ENCODE measurements around the gene ORC4. TPM values are rescaled to one million over a fixed set of nuclear protein-coding genes. Genes with fewer than 3 reads are reported as not detected.

ORC4 gene
- total RNA-seq, result 10 to 100 TPM; 34.8 to 35.4 TPM
- polyA plus RNA-seq, result 39.3 TPM

DNA sequence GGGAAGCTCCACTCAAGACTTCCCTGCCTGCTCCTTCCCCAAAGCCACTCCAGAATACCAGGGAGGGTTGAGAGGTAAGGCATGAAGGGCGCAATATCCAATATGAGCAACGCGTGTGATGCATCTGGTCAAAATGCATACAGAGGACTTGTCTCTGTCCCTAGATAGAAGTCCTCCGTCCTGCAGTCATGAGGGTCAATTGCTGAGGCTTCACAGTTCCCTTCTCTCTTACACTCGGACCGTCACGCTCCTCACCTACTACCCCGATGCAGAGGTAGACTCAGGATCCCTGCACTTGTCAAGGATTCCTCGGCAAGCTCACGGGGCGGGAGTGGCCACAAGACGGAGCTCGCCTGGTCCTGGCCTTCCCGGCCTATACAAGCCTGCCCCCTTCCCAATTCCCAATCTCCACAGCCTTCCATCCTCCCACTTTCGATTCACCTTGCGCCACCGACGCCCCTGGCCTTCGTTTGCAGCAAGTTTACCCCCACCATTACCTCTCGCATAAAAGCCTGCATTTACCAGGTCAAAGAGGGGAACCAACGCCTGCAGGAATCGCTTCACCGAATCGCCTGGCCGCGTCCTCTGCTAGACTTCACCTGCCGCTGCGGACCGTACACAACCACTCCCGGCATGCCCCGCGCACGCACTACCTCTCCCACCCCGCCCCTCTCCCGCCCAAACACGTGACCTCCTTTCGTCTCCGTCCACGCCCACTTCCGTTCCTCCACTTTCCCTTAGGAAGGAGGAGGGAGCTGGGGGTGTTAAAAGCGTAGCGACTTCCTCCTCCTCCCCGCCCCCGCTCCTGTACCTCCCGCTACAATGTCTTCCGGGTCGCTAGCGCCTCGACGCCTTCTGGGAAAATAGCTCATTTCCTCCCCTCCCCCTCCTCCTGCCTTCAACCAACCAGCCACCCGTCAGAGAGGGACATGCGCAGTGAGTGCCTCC is at the start of gene ORC4:
ORC4 (minus strand) TSS at position 627 of the 948 bp plus-strand sequence. CDS start 44,779 bp downstream, outside the sequence.
- peaks cover 64 to 86% (median 72%) of the 10 kb centered on the region in 3 donors for H3K4me1 Mint-ChIP-seq
- H3K4me3 Mint-ChIP-seq, result peak within 1 kb of the TSS; percentile 93 to 100 (median 100)
- Histone ChIP-seq H3K27me3 (ENCODE audit: insufficient read depth, low read length, poor library complexity, severe bottlenecking) (no peaks in the 10 kb centered on the region), H3K4me1 (ENCODE audit: insufficient read depth, low read length) (peaks cover 31% of the 10 kb centered on the region), H3K27ac (ENCODE audit: low read depth, low read length) (peak within 1 kb of the TSS; percentile 84), H3K36me3 (ENCODE audit: insufficient read depth, low read length) (no peaks in the 10 kb centered on the region), H3K4me3 (ENCODE audit: low read length) (peak within 1 kb of the TSS; percentile 79), H3K9me3 (ENCODE audit: low read length) (no peaks in the 10 kb centered on the region)
- peaks cover 0 to 3% of the 10 kb centered on the region in 2 donors for H3K27me3 Mint-ChIP-seq
- peak; percentile 95 to 97 (median 97) for DNase-seq
- POLR2A ChIA-PET, result interaction anchor here (0.7 to 2.0 kb wide), 4 partner anchors 18 to 625 kb away, joined by 5 to 36 read pairs (median 5); partner anchors contain the start of gene EPC2
- H3K27ac Mint-ChIP-seq, result peak within 1 kb of the TSS; percentile 90 to 99 (median 98)
- no peaks in the 10 kb centered on the region for H3K9me3 Mint-ChIP-seq
- CTCF ChIA-PET, result interaction anchor here (0.8 to 1.2 kb wide), 3 partner anchors 31 to 625 kb away, joined by 3 read pairs; no protein-coding TSS in a partner anchor
- peaks cover 0 to 24% (median 0%) of the 10 kb centered on the region in 3 donors for H3K36me3 Mint-ChIP-seq

DNA sequence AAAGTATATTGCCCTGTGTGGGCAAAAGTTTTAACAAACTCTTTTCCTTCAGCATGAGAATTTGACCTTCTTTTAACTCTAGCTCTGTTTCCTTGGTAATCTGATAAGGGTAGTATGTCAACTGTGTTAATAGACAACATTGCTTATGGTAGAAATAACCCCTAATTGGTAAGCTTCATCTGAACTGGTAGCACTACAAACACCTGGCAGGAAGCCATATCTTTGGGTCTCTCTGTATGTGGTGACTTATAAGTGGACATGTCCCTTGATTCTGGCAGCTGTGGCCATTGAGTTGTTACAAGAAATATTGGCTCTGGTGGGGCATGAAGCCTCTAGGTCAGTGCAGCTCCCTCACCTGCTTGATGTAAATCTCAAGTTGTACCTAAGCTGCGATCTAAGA is 47.3 kb upstream of the ORC4 start:
- H3K4me1 ChIP-seq (ENCODE audit: insufficient read depth, low read length), result no peaks in the 10 kb centered on the region
- H3K4me3 ChIP-seq (ENCODE audit: low read length), result no peak overlapping the region
- no peak overlapping the region for H3K27ac ChIP-seq (ENCODE audit: low read depth, low read length)
- Mint-ChIP-seq H3K36me3 (peaks cover 2 to 5% (median 4%) of the 10 kb centered on the region in 3 donors), H3K9me3 (peaks cover 0 to 5% (median 0%) of the 10 kb centered on the region in 5 donors), H3K27me3 (no peaks in the 10 kb centered on the region), H3K4me3 (no peak overlapping the region), H3K27ac (no peak overlapping the region), H3K4me1 (peaks cover 3 to 4% (median 3%) of the 10 kb centered on the region in 3 donors)
- no peaks in the 10 kb centered on the region for H3K36me3 ChIP-seq (ENCODE audit: insufficient read depth, low read length)
- POLR2A ChIA-PET, result no interaction called here
- no peak for DNase-seq
- no peaks in the 10 kb centered on the region for H3K27me3 ChIP-seq (ENCODE audit: insufficient read depth, low read length, poor library complexity, severe bottlenecking)
- H3K9me3 ChIP-seq (ENCODE audit: low read length), result no peaks in the 10 kb centered on the region
- CTCF ChIA-PET, result no interaction called here

DNA sequence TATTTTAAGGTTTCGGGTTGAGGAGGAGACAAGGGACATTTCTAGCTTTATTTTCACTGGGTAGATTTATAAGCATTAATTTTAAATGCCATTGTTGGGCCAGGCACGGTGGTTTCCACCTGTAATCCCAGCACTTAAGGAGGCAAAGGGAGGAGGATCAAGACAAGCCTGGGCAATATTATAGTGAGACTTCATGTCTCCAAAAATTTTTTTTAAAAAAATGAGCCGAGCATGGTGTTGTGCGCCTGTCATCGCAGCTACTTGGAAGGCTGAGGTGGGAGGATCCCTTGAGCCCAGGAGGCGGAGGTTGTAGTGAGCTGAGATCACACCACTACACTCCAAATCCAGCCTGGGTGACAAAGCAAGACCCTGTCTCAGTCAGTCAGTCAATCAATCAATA is 45.4 kb upstream of the ORC4 start:
- Mint-ChIP-seq H3K9me3 (peaks cover 0 to 5% (median 0%) of the 10 kb centered on the region in 5 donors), H3K36me3 (peaks cover 0 to 5% (median 4%) of the 10 kb centered on the region in 3 donors), H3K4me1 (peaks cover 3 to 6% (median 4%) of the 10 kb centered on the region in 3 donors), H3K27me3 (no peaks in the 10 kb centered on the region), H3K27ac (no peak overlapping the region), H3K4me3 (no peak overlapping the region)
- ChIA-PET CTCF (no interaction called here), POLR2A (no interaction called here)
- Histone ChIP-seq H3K9me3 (ENCODE audit: low read length) (no peaks in the 10 kb centered on the region), H3K27ac (ENCODE audit: low read depth, low read length) (no peak overlapping the region), H3K4me1 (ENCODE audit: insufficient read depth, low read length) (no peaks in the 10 kb centered on the region), H3K27me3 (ENCODE audit: insufficient read depth, low read length, poor library complexity, severe bottlenecking) (no peaks in the 10 kb centered on the region), H3K36me3 (ENCODE audit: insufficient read depth, low read length) (no peaks in the 10 kb centered on the region), H3K4me3 (ENCODE audit: low read length) (no peak overlapping the region)
- DNase-seq, result no peak

DNA sequence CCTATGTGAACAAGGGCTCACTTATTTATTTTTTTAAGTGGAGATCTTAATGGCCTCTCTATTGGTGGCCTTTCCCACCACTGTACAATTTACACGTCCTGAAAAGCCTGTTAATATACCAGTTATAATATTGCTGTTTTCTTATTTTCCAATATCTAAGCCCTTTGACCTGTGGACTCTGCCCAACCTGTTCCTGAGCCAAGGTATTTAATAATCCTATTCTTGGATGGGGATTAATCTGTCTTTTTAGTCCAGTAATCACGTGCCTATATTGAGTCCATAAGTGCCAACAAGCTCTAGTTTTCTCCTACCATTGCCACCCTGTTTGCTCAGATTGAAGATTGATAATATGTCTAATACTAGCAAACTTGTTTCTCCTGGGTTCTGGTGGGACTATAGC is 43.1 kb upstream of the ORC4 start:
- Histone ChIP-seq H3K27ac (ENCODE audit: low read depth, low read length) (no peak overlapping the region), H3K36me3 (ENCODE audit: insufficient read depth, low read length) (no peaks in the 10 kb centered on the region), H3K4me1 (ENCODE audit: insufficient read depth, low read length) (no peaks in the 10 kb centered on the region), H3K27me3 (ENCODE audit: insufficient read depth, low read length, poor library complexity, severe bottlenecking) (no peaks in the 10 kb centered on the region), H3K9me3 (ENCODE audit: low read length) (no peaks in the 10 kb centered on the region), H3K4me3 (ENCODE audit: low read length) (no peak overlapping the region)
- no peak for DNase-seq
- Mint-ChIP-seq H3K27me3 (no peaks in the 10 kb centered on the region), H3K9me3 (peaks cover 0 to 5% (median 0%) of the 10 kb centered on the region in 5 donors), H3K27ac (no peak overlapping the region), H3K4me3 (no peak overlapping the region), H3K4me1 (peaks cover 0 to 3% (median 0%) of the 10 kb centered on the region in 3 donors), H3K36me3 (peaks cover 0 to 6% (median 5%) of the 10 kb centered on the region in 3 donors)
- POLR2A ChIA-PET, result no interaction called here
- CTCF ChIA-PET, result no interaction called here

DNA sequence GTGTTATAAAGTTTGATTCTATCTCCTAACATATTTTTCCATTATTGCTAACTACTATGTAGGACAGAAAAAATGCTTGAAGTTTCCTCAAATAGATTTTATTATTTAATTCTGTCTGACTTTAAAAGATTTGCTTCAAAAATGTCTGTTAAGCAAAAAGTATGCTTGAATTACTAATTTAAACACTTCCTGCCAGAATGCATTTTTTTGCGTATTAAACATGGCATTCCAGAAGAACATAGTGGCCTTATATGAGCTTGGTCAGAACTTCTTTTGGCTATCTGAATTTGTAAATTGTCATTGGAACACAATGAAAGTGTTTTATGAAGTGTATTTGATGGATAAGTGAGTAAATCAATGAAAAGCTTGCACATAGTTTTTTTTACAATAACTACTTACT is 38.1 kb upstream of the ORC4 start:
- Mint-ChIP-seq H3K4me1 (peaks cover 7 to 12% (median 10%) of the 10 kb centered on the region in 3 donors), H3K27me3 (peaks cover 0 to 1% of the 10 kb centered on the region in 2 donors), H3K27ac (no peak overlapping the region), H3K36me3 (peaks cover 4 to 10% (median 7%) of the 10 kb centered on the region in 3 donors), H3K4me3 (no peak overlapping the region), H3K9me3 (peaks cover 0 to 1% (median 0%) of the 10 kb centered on the region in 5 donors)
- Histone ChIP-seq H3K4me3 (ENCODE audit: low read length) (no peak overlapping the region), H3K9me3 (ENCODE audit: low read length) (no peaks in the 10 kb centered on the region), H3K36me3 (ENCODE audit: insufficient read depth, low read length) (no peaks in the 10 kb centered on the region), H3K27me3 (ENCODE audit: insufficient read depth, low read length, poor library complexity, severe bottlenecking) (no peaks in the 10 kb centered on the region), H3K27ac (ENCODE audit: low read depth, low read length) (no peak overlapping the region), H3K4me1 (ENCODE audit: insufficient read depth, low read length) (no peaks in the 10 kb centered on the region)
- ChIA-PET POLR2A (no interaction called here), CTCF (no interaction called here)
- DNase-seq, result no peak

DNA sequence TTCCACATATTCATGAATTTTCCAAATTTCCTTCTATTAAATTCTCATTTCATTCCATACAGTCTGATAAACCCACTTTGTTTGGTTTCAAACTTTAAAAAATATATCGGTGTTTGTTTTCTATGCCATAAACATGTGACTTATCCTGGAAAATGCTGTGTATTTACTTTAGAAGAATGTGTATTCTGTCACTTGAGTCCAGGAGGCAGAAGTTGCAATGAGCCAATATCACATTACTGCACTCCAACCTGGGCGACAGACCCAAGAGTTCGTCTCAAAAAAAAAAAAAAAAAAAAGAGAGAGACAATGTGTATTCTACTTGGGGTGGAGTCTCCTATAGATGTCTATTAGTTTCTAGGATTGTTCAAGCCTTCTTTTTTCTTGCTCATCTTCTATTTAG is 32.1 kb upstream of the ORC4 start:
- no peaks in the 10 kb centered on the region for H3K9me3 ChIP-seq (ENCODE audit: low read length)
- no peak for DNase-seq
- H3K27me3 Mint-ChIP-seq, result peaks cover 0 to 1% of the 10 kb centered on the region in 2 donors
- peaks cover 0 to 10% (median 0%) of the 10 kb centered on the region in 5 donors for H3K9me3 Mint-ChIP-seq
- peaks cover 4 to 16% (median 16%) of the 10 kb centered on the region in 3 donors for H3K36me3 Mint-ChIP-seq
- H3K4me3 ChIP-seq (ENCODE audit: low read length), result no peak overlapping the region
- CTCF ChIA-PET, result no interaction called here
- H3K27me3 ChIP-seq (ENCODE audit: insufficient read depth, low read length, poor library complexity, severe bottlenecking), result no peaks in the 10 kb centered on the region
- peaks cover 25 to 61% (median 55%) of the 10 kb centered on the region in 3 donors for H3K4me1 Mint-ChIP-seq
- no peak overlapping the region for H3K27ac Mint-ChIP-seq
- no peak overlapping the region for H3K27ac ChIP-seq (ENCODE audit: low read depth, low read length)
- POLR2A ChIA-PET, result no interaction called here
- H3K4me3 Mint-ChIP-seq, result no peak overlapping the region
- no peaks in the 10 kb centered on the region for H3K36me3 ChIP-seq (ENCODE audit: insufficient read depth, low read length)
- no peaks in the 10 kb centered on the region for H3K4me1 ChIP-seq (ENCODE audit: insufficient read depth, low read length)

DNA sequence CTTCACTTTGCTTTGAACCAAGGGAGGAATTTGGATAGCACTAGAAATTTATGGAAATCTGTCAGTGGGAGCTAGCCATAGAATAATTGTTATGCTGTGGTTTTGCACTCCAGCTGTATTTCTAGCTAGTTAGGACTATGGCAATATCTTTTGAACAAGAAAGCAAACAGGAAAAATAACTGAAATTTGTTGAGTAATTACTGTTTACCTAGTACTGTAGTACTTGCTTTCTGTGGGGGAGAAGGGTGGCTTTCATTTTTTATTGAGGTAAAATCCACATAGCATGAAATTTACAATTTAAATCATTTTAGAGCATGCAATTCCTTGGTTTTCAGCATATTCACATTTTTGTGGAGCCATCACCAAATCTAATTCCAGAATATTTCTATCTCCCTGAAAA is 28.7 kb upstream of the ORC4 start:
- H3K36me3 Mint-ChIP-seq, result peaks cover 0 to 11% (median 10%) of the 10 kb centered on the region in 3 donors

More for the DNA sequence above, 28.7 kb upstream of the ORC4 start:
- no peaks in the 10 kb centered on the region for H3K36me3 ChIP-seq (ENCODE audit: insufficient read depth, low read length)
- Mint-ChIP-seq H3K27ac (peak overlapping the region in 1 of 8 donors; percentile 17), H3K4me3 (no peak overlapping the region), H3K4me1 (peaks cover 39 to 73% (median 58%) of the 10 kb centered on the region in 3 donors), H3K27me3 (peaks cover 0 to 1% of the 10 kb centered on the region in 2 donors), H3K9me3 (peaks cover 0 to 10% (median 0%) of the 10 kb centered on the region in 5 donors)
- H3K27me3 ChIP-seq (ENCODE audit: insufficient read depth, low read length, poor library complexity, severe bottlenecking), result no peaks in the 10 kb centered on the region
- DNase-seq, result no peak
- peaks cover 8% of the 10 kb centered on the region for H3K4me1 ChIP-seq (ENCODE audit: insufficient read depth, low read length)
- ChIA-PET CTCF (no interaction called here), POLR2A (no interaction called here)
- no peak overlapping the region for H3K4me3 ChIP-seq (ENCODE audit: low read length)
- no peaks in the 10 kb centered on the region for H3K9me3 ChIP-seq (ENCODE audit: low read length)
- H3K27ac ChIP-seq (ENCODE audit: low read depth, low read length), result no peak overlapping the region

All from CD8-positive, alpha-beta memory T cell (primary cell).